Measurements from ENCODE around the gene DMBX1. TPM values are rescaled to one million over a fixed set of nuclear protein-coding genes. Genes with fewer than 3 reads are reported as not detected.

DMBX1 gene
- total and polyA plus RNA-seq, 9 of the 15 experiments (the other 6 are each of a cell fraction or from before 2014, with no cell fraction given), result 0.25 to 4.3 (median 1.0) TPM

GRCh38 chr1:46527474-46528296 is 38.0 kb downstream of the DMBX1 start (continued):
- TF ChIP-seq CEBPZ (IDR thresholded peaks at IDR 0.05; ENCODE audit: borderline replicate concordance, low read depth, low read length), result no peak
- peak; percentile 71 for TF ChIP-seq NCOR1 (IDR thresholded peaks at IDR 0.05)
- no peak for TF ChIP-seq RBM22 (IDR thresholded peaks at IDR 0.05; ENCODE audit: low read depth, low read length, poor library complexity, severe bottlenecking)
- TF ChIP-seq BRD4 (IDR thresholded peaks at IDR 0.05), result no peak
- no peak for TF ChIP-seq TFAM (CRISPR knock-in tag; conservative IDR thresholded peaks at IDR 0.05)
- peak; percentile 85 for TF ChIP-seq LCOR (CRISPR knock-in tag; IDR thresholded peaks at IDR 0.05)
- no peak for TF ChIP-seq ZNF175 (CRISPR knock-in tag; IDR thresholded peaks at IDR 0.05; ENCODE audit: low read depth)
- TF ChIP-seq TCF15 (CRISPR knock-in tag; IDR thresholded peaks at IDR 0.05), result no peak
- TF ChIP-seq STAT6 (CRISPR knock-in tag; IDR thresholded peaks at IDR 0.05), result 0 out of 2 replicates have a peak, but pooled peaks have one; percentile 72
- 0 out of 2 replicates have a peak, but pooled peaks have one; percentile 23 for TF ChIP-seq SMAD3 (CRISPR knock-in tag; conservative IDR thresholded peaks at IDR 0.05)
- TF ChIP-seq NELFE (IDR thresholded peaks at IDR 0.05; ENCODE audit: insufficient read depth, insufficient read length), result no peak
- TF ChIP-seq ZNF561 (CRISPR knock-in tag; conservative IDR thresholded peaks at IDR 0.05), result no peak
- no peak for TF ChIP-seq POLR2B (IDR thresholded peaks at IDR 0.05; ENCODE audit: low read depth, partially characterized antibody)
- no peak for TF ChIP-seq ZNF589 (CRISPR knock-in tag; IDR thresholded peaks at IDR 0.05; ENCODE audit: low read depth)
- no peak for TF ChIP-seq HOMEZ (CRISPR knock-in tag; IDR thresholded peaks at IDR 0.05)
- TF ChIP-seq ERF (CRISPR knock-in tag; IDR thresholded peaks at IDR 0.05), result no peak
- TF ChIP-seq GTF2F1 (IDR thresholded peaks at IDR 0.05; ENCODE audit: low read depth, low read length), result no peak
- TF ChIP-seq LARP7 (IDR thresholded peaks at IDR 0.05), result no peak
- TF ChIP-seq ZNF586 (CRISPR knock-in tag; conservative IDR thresholded peaks at IDR 0.05), result no peak
